MM.1S (cell line): Measurements from ENCODE around the gene ZNF282.

Experiments used
- DNase-seq: peaks from one replicate; pipeline ENCODE4 v3.0.0-alpha.2; 2015
- H2AFZ ChIP-seq: fragments of 300-600 bp; sonication (generic); 2 replicates; pipeline ENCODE4 v1.6.0; 2016; ENCODE audit warnings: antibody characterized with exemption, low read length
- H3F3A ChIP-seq: fragments of 300-600 bp; sonication (generic); 2 replicates; pipeline ENCODE4 v1.6.1; 2016; ENCODE audit warnings: mild to moderate bottlenecking, antibody characterized with exemption, low read length, moderate library complexity, mixed read lengths; ENCODE audit not compliant: insufficient read depth
- H3K27ac ChIP-seq: fragments of 300-600 bp; sonication (generic); 2 replicates; pipeline ENCODE4 v1.5.1; 2016; ENCODE audit warnings: mild to moderate bottlenecking, low read length
- H3K27me3 ChIP-seq: fragments of 300-600 bp; sonication (generic); replicated peaks from 2 replicates; pipeline ENCODE4 v1.6.0; 2016; ENCODE audit warnings: low read length; ENCODE audit not compliant: insufficient read depth
- H3K36me3 ChIP-seq: fragments of 300-600 bp; sonication (generic); replicated peaks from 2 replicates; pipeline ENCODE4 v1.6.1; 2016; ENCODE audit warnings: mild to moderate bottlenecking, low read length, mixed read lengths; ENCODE audit not compliant: insufficient read depth
- H3K4me1 ChIP-seq: fragments of 300-600 bp; sonication (generic); 2 replicates; pipeline ENCODE4 v1.6.1; 2016; ENCODE audit warnings: low read length, mixed read lengths
- H3K4me2 ChIP-seq: fragments of 300-600 bp; sonication (generic); 2 replicates; pipeline ENCODE4 v1.6.0; 2016; ENCODE audit warnings: low read depth, low read length
- H3K4me3 ChIP-seq: fragments of 300-600 bp; sonication (generic); 2 replicates; pipeline ENCODE4 v1.5.1; 2016; ENCODE audit warnings: low read length, mixed read lengths
- H3K79me2 ChIP-seq: fragments of 300-600 bp; sonication (generic); 2 replicates; pipeline ENCODE4 v1.6.1; 2016; ENCODE audit warnings: mixed run types, low read length, mixed read lengths
- H3K9ac ChIP-seq: fragments of 300-600 bp; sonication (generic); 2 replicates; pipeline ENCODE4 v1.6.1; 2016; ENCODE audit warnings: low read length, mixed read lengths
- H3K9me2 ChIP-seq: fragments of 300-600 bp; sonication (generic); replicated peaks from 2 replicates; pipeline ENCODE4 v1.6.1; 2016; ENCODE audit warnings: mild to moderate bottlenecking, low read length, mixed read lengths; ENCODE audit not compliant: insufficient read depth
- H3K9me3 ChIP-seq: fragments of 300-600 bp; sonication (generic); replicated peaks from 2 replicates; pipeline ENCODE4 v1.6.1; 2016; ENCODE audit warnings: mild to moderate bottlenecking, low read length, mixed read lengths; ENCODE audit not compliant: insufficient read depth
- H4K20me1 ChIP-seq: fragments of 300-600 bp; sonication (generic); 2 replicates; pipeline ENCODE4 v1.6.1; 2016; ENCODE audit warnings: mild to moderate bottlenecking, low read length, moderate library complexity, mixed read lengths; ENCODE audit not compliant: insufficient read depth
- CTCF ChIP-seq: fragments of 300-600 bp; sonication (generic); IDR thresholded peaks from 2 replicates; pipeline ENCODE4 v1.5.1; 2016; ENCODE audit warnings: antibody characterized with exemption, low read length, mixed read lengths
- EZH2 ChIP-seq: fragments of 300-600 bp; sonication (generic); optimal IDR thresholded peaks from 2 replicates; pipeline ENCODE3; 2017; ENCODE audit warnings: low read depth, mild to moderate bottlenecking, antibody characterized with exemption, low read length, mixed read lengths
- EZH2phosphoT487 ChIP-seq: fragments of 300-600 bp; sonication (generic); IDR thresholded peaks from 2 replicates; pipeline ENCODE4 v1.6.1; 2018; ENCODE audit warnings: antibody characterized with exemption, low read length

ZNF282 gene

DNA sequence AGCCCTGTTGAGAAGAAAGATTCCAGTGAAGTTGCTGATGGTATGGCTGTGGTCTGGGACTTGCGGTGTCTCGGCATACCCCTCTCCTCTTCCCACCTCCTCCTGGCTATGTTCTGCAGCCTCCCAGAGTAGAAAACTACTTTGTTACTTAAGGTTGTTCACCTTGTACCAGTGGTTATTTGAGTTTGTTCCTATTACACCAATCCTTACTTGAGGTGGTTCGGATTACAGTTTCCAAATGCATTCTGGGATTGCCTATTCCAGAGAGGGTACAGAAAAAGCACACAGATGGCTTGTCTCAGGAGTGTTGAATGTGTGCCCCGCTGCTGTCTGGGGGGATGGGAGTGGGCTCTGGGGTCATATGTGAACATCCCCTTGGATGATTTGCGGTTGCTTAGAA, 59.8 kb downstream of the ZNF282 start:
- Histone ChIP-seq H4K20me1 (no peaks in the 10 kb centered on the region), H3K4me2 (no peak overlapping the region), H3K27me3 (no peaks in the 10 kb centered on the region), H3K4me3 (no peak overlapping the region), H3K27ac (no peak overlapping the region), H3K9ac (no peak overlapping the region), H3K9me3 (no peaks in the 10 kb centered on the region), H3K79me2 (no peaks in the 10 kb centered on the region), H3F3A (no peaks in the 10 kb centered on the region), H3K36me3 (no peaks in the 10 kb centered on the region; the same call in 1 of the 2 replicates), H3K9me2 (no peaks in the 10 kb centered on the region), H2AFZ (no peak overlapping the region), H3K4me1 (no peaks in the 10 kb centered on the region)
- DNase-seq = no peak
- no peak for TF ChIP-seq EZH2phosphoT487
- TF ChIP-seq EZH2 = no peak
- TF ChIP-seq CTCF = no peak

DNA sequence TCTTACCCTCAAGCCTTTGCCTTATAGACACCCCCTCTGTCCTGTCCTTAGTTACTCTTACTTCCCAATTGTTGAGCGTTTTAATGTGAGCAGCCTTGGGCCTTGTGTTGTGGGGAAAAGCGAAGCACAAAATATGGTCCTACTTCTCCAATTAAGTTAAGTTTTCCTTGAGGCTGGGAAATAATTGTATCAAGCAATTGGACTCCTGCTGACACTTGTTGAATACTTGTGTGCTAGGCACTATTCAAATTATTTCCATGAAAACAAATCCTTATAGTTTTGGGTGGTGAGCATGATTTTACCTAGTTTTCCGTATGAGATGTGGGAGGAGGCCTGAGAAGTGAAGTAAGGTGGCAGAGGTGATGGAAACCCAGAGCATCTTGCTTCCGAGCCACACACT, 61.2 kb downstream of the ZNF282 start:
- Histone ChIP-seq H3K9me2 (no peaks in the 10 kb centered on the region), H3K4me3 (no peak overlapping the region), H3K27ac (no peak overlapping the region), H4K20me1 (no peaks in the 10 kb centered on the region), H3K36me3 (no peaks in the 10 kb centered on the region; the same call in 1 of the 2 replicates), H3F3A (peaks cover 8% of the 10 kb centered on the region), H3K9me3 (no peaks in the 10 kb centered on the region), H3K9ac (no peak overlapping the region), H3K4me1 (peaks cover 9% of the 10 kb centered on the region; the same call in 1 of the 2 replicates), H2AFZ (no peak overlapping the region), H3K79me2 (no peaks in the 10 kb centered on the region), H3K4me2 (no peak overlapping the region), H3K27me3 (no peaks in the 10 kb centered on the region)
- no peak for TF ChIP-seq CTCF
- TF ChIP-seq EZH2 = no peak
- no peak for TF ChIP-seq EZH2phosphoT487
- DNase-seq = no peak

DNA sequence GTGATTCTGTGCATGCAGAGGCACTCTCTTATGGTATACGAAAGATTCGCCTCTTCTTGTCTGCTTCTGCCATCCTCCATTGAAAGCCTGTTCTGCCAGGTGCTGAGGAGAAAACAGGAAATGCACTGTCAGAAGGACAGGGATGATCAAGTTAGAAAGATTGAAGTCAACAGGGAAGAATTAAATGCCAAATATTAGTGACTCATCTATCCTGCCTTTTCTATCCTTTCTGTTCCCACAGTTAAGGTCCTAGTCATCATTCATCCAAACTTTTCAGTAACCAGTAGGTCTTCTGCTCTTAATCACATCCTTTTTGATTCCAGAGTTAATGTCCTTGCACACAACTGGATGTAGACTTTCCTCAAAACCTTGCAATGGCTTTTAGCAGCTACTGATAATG, 61.8 kb downstream of the ZNF282 start:
- H3K9me2 ChIP-seq = no peaks in the 10 kb centered on the region
- TF ChIP-seq CTCF (no peak), EZH2 (no peak), EZH2phosphoT487 (no peak)
- H3K27ac ChIP-seq = no peak overlapping the region
- no peaks in the 10 kb centered on the region for H3K79me2 ChIP-seq
- no peak overlapping the region for H3K9ac ChIP-seq
- no peaks in the 10 kb centered on the region for H4K20me1 ChIP-seq
- DNase-seq = no peak
- H3K9me3 ChIP-seq = no peaks in the 10 kb centered on the region
- H3K4me2 ChIP-seq = no peak overlapping the region
- no peak overlapping the region for H3K4me3 ChIP-seq
- H3K36me3 ChIP-seq = no peaks in the 10 kb centered on the region; the same call in 1 of the 2 replicates
- no peak overlapping the region for H2AFZ ChIP-seq
- no peaks in the 10 kb centered on the region for H3K27me3 ChIP-seq
- H3K4me1 ChIP-seq = peaks cover 9% of the 10 kb centered on the region; the same call in 1 of the 2 replicates
- peaks cover 10% of the 10 kb centered on the region for H3F3A ChIP-seq
